Endothelial cell of umbilical vein (primary cell): Measurements from ENCODE around the gene SULT4A1. TPM values are rescaled to one million over a fixed set of nuclear protein-coding genes. Genes with fewer than 3 reads are reported as not detected.

ENCODE experiments used
- BruUV-seq: library from RNA; stranded (reverse); fragments of 400-500 nt; replicated peaks from 2 replicates; lab custom pipeline; 2021; lab: Mats Ljungman, UMichigan
- CTCF ChIA-PET: fragments of 300-600, 350-600 bp; sonication (Branson Sonifier 250); formaldehyde crosslinking; loops from one replicate; lab custom pipeline; 2021; ENCODE audit warnings: antibody characterized with exemption, inconsistent platforms; lab: Charles Lee
- POLR2A ChIA-PET: fragments of 300-600, 350-600 bp; sonication (Branson Sonifier 250); formaldehyde crosslinking; loops from one replicate; lab custom pipeline; 2021; ENCODE audit warnings: antibody characterized with exemption, inconsistent platforms; lab: Charles Lee
- DNase-seq: peaks from one replicate; pipeline ENCODE4 v3.0.0-alpha.2; 2011; ENCODE audit warnings: low read depth, low spot score
- FAIRE-seq: peaks from 2 replicates; lab custom pipeline; 2011; peaks lifted over from hg19 to GRCh38; lab: Jason Lieb, UNC
- H2AFZ ChIP-seq: 2 replicates; pipeline ENCODE4 v1.6.0; 2012; ENCODE audit warnings: low read depth, low read length, control low read depth, inconsistent platforms
- H3K27ac ChIP-seq: 2 replicates; pipeline ENCODE4 v1.5.1; 2011; ENCODE audit warnings: low read depth, mild to moderate bottlenecking, control low read depth, low read length, moderate library complexity; ENCODE audit not compliant: insufficient read depth
- H3K27me3 ChIP-seq, 2 experiments: 2 replicates each; pipeline versions ENCODE4 v1.6.0 to v1.6.1; 2011; ENCODE audit warnings: low read length in 2 of 2, mixed read lengths in 1 of 2; ENCODE audit not compliant: control insufficient read depth in 2 of 2, insufficient read depth in 2 of 2
- H3K36me3 ChIP-seq, 2 experiments: 2 replicates in 1 of 2; 3 replicates in 1 of 2; pipeline ENCODE4 v1.5.1; 2011; ENCODE audit warnings: low read length in 2 of 2, mild to moderate bottlenecking in 1 of 2, moderate library complexity in 1 of 2; ENCODE audit not compliant: control insufficient read depth in 2 of 2, insufficient read depth in 2 of 2; ENCODE audit errors: extremely low read depth in 1 of 2
- H3K4me1 ChIP-seq: 3 replicates; pipeline ENCODE4 v1.5.1; 2011; ENCODE audit warnings: mild to moderate bottlenecking, low read length; ENCODE audit not compliant: control insufficient read depth, insufficient read depth; ENCODE audit errors: extremely low read depth
- H3K4me2 ChIP-seq: 2 replicates; pipeline ENCODE4 v1.6.1; 2011; ENCODE audit warnings: low read length, control low read depth, mixed read lengths; ENCODE audit not compliant: insufficient read depth
- H3K4me3 ChIP-seq, 3 experiments: fragments of 200-600 bp in 1 of 3; sonication (generic), shearing (Covaris generic) in 1 of 3; replicated peaks in 1 of 3; 2 replicates each; pipeline ENCODE4 v1.5.1; 2011 to 2016; ENCODE audit warnings: control low read depth in 3 of 3, low read length in 3 of 3, mild to moderate bottlenecking in 2 of 3, inconsistent platforms in 1 of 3, low read depth in 1 of 3, moderate library complexity in 1 of 3; ENCODE audit not compliant: insufficient read depth in 1 of 3
- H3K79me2 ChIP-seq: 2 replicates; pipeline ENCODE4 v1.6.0; 2012; ENCODE audit warnings: low read length, inconsistent platforms; ENCODE audit not compliant: control insufficient read depth, insufficient read depth
- H3K9ac ChIP-seq: replicated peaks from 2 replicates; pipeline ENCODE3; 2011; ENCODE audit warnings: low read length, control low read depth; ENCODE audit not compliant: insufficient read depth; ENCODE audit errors: extremely low read depth
- H3K9me1 ChIP-seq: replicated peaks from 3 replicates; pipeline ENCODE4 v1.6.0; 2011; ENCODE audit warnings: mild to moderate bottlenecking, low read length; ENCODE audit not compliant: control insufficient read depth, insufficient read depth; ENCODE audit errors: extremely low read depth
- H3K9me3 ChIP-seq: replicated peaks from 2 replicates; pipeline ENCODE4 v1.5.1; 2012; ENCODE audit warnings: low read length, inconsistent platforms; ENCODE audit not compliant: control insufficient read depth, insufficient read depth
- H4K20me1 ChIP-seq: replicated peaks from 2 replicates; pipeline ENCODE3; 2011; ENCODE audit warnings: mild to moderate bottlenecking, low read length; ENCODE audit not compliant: control insufficient read depth, insufficient read depth; ENCODE audit errors: extremely low read depth
- JUN ChIP-seq: IDR thresholded peaks from 2 replicates; pipeline ENCODE4 v1.6.1; 2011; ENCODE audit warnings: borderline replicate concordance, low read depth; ENCODE audit not compliant: insufficient read length, insufficient read depth
- MAX ChIP-seq: IDR thresholded peaks from 2 replicates; pipeline ENCODE4 v1.6.1; 2011; ENCODE audit not compliant: insufficient read depth, insufficient read length
- MYC ChIP-seq: IDR thresholded peaks from one replicate; pipeline ENCODE4 v1.6.1; 2011; ENCODE audit warnings: mild to moderate bottlenecking, low read depth, low read length
- POLR2AphosphoS5 ChIP-seq: IDR thresholded peaks from 2 replicates; pipeline ENCODE4 v1.6.1; 2012; ENCODE audit warnings: low read depth, mild to moderate bottlenecking, control low read depth, low read length, moderate library complexity; ENCODE audit not compliant: insufficient read depth
- dilution Hi-C: fragments of 300-500 bp; cut with MboI; formaldehyde crosslinking; loops from one replicate; pipeline ENCODE4 v1.15.0; 2019; ENCODE audit warnings: low sequenced_read_pairs; ENCODE audit not compliant: extremely low pct_ligation_motif_present
- intact Hi-C: fragments of 100-400 bp; cut with micrococcal nuclease; formaldehyde crosslinking; loops from one replicate; pipeline ENCODE4 v1.10.0; 2022
- polyA plus RNA-seq, 4 experiments: library from polyadenylated mRNA; depleted of rRNA in 3 of 4; stranded (reverse) in 3 of 4; unstranded in 1 of 4; fragments of >200 nt; gene quantifications; 2 replicates each; pipeline versions ENCODE4 v1.2.1 to v1.2.3, GENCODE V29; 2011 to 2012; ENCODE audit warnings: missing spikeins in 1 of 4
- total RNA-seq: library from RNA; stranded (reverse); gene quantifications from 2 replicates; pipeline ENCODE4 v1.2.3, GENCODE V29; 2021
- TF ChIP-seq, protein P1 (sequence below), 2 donors: IDR thresholded peaks; 1 replicate in 1 of 2; 2 replicates in 1 of 2; pipeline ENCODE4 v1.5.1; 2011; ENCODE audit warnings: low read length in 2 of 2, mild to moderate bottlenecking in 2 of 2, moderate library complexity in 2 of 2, control low read depth in 1 of 2, inconsistent platforms in 1 of 2, low read depth in 1 of 2; ENCODE audit not compliant: insufficient read depth in 1 of 2; ENCODE audit errors: extremely low read depth in 1 of 2

SULT4A1 gene
- total and polyA plus RNA-seq, 2 donors (not counting 3 experiments of a cell fraction or from before 2014, with no cell fraction given) = 0.48 TPM; not detected in 1

- no peaks in the 10 kb centered on the region for H3K79me2 ChIP-seq
- H3K4me2 ChIP-seq = no peak overlapping the region
- dilution Hi-C loops (no loop called here), intact Hi-C loops (no loop called here)
- ChIA-PET CTCF (no interaction called here), POLR2A (no interaction called here)
- H3K4me1 ChIP-seq = no peaks in the 10 kb centered on the region
- no peak overlapping the region for H2AFZ ChIP-seq
- TF ChIP-seq MAX = no peak
- H3K27me3 ChIP-seq = no peaks in the 10 kb centered on the region
- no peaks in the 10 kb centered on the region for H3K9me1 ChIP-seq
- DNase-seq (no peak), FAIRE-seq (no peak)
- no peaks in the 10 kb centered on the region for H3K9me3 ChIP-seq
- H3K9ac ChIP-seq = no peak overlapping the region
- H3K27ac ChIP-seq = no peak overlapping the region
- BruUV-seq = no TSS peak
- H3K4me3 ChIP-seq = no peak overlapping the region
- no peaks in the 10 kb centered on the region for H4K20me1 ChIP-seq
- H3K36me3 ChIP-seq = no peaks in the 10 kb centered on the region
These were observed 33.1 kb downstream of the SULT4A1 start for GRCh38 chr22:43828998-43829782.

DNA sequence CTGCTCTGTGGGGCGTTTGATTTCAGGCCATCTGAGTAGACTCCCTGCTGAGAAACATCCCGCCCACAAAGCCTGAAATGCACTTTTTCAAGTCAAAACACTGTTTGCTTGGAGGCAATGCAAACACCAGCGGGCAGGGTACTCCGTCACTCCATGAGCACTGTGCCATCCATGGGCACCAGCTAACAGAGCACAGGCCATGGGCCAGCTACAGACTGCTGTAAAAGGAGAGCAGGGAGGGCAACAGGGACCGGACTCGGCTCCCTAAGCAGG is 33.7 kb downstream of the SULT4A1 start:
- H3K36me3 ChIP-seq = no peaks in the 10 kb centered on the region
- H3K79me2 ChIP-seq = no peaks in the 10 kb centered on the region
- POLR2A ChIA-PET = no interaction called here
- no peaks in the 10 kb centered on the region for H3K9me3 ChIP-seq
- intact Hi-C loops (no loop called here), dilution Hi-C loops (no loop called here)
- H3K4me2 ChIP-seq = no peak overlapping the region
- BruUV-seq = no TSS peak
- no peak for DNase-seq
- no peaks in the 10 kb centered on the region for H3K9me1 ChIP-seq
- no peaks in the 10 kb centered on the region for H3K27me3 ChIP-seq
- H3K27ac ChIP-seq = no peak overlapping the region
- CTCF ChIA-PET = no interaction called here
- no peaks in the 10 kb centered on the region for H4K20me1 ChIP-seq
- TF ChIP-seq JUN = no peak
- TF ChIP-seq, protein P1, sequence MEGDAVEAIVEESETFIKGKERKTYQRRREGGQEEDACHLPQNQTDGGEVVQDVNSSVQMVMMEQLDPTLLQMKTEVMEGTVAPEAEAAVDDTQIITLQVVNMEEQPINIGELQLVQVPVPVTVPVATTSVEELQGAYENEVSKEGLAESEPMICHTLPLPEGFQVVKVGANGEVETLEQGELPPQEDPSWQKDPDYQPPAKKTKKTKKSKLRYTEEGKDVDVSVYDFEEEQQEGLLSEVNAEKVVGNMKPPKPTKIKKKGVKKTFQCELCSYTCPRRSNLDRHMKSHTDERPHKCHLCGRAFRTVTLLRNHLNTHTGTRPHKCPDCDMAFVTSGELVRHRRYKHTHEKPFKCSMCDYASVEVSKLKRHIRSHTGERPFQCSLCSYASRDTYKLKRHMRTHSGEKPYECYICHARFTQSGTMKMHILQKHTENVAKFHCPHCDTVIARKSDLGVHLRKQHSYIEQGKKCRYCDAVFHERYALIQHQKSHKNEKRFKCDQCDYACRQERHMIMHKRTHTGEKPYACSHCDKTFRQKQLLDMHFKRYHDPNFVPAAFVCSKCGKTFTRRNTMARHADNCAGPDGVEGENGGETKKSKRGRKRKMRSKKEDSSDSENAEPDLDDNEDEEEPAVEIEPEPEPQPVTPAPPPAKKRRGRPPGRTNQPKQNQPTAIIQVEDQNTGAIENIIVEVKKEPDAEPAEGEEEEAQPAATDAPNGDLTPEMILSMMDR (IDR thresholded peaks at IDR 0.05; ENCODE audit: extremely low read depth in 1 of 2, insufficient read depth in 1 of 2, low read depth in 1 of 2, low read length in 2 of 2) = no peak
- no peak for TF ChIP-seq MYC
- no peak for TF ChIP-seq POLR2AphosphoS5
- H3K4me3 ChIP-seq = no peak overlapping the region
- FAIRE-seq = no peak
- H3K4me1 ChIP-seq = no peaks in the 10 kb centered on the region
- no peak overlapping the region for H2AFZ ChIP-seq
- no peak overlapping the region for H3K9ac ChIP-seq
